WI38 (cell line): ENCODE results near the gene CYS1.
"Not testable (repeated sequence)": the region's sequence is repeated elsewhere in the genome, so short reads cannot be mapped to it uniquely, and the experiment has no call there.

Experiments
- H3K4me3 ChIP-seq: 2 replicates; pipeline ENCODE4 v1.5.1; 2011; ENCODE audit warnings: low read depth, mild to moderate bottlenecking, control low read depth, low read length
- TF ChIP-seq, protein P1 (sequence below): IDR thresholded peaks from 2 replicates; pipeline ENCODE4 v1.5.1; 2012; ENCODE audit warnings: low read depth, mild to moderate bottlenecking, control low read depth, low read length

Gene CYS1

DNA sequence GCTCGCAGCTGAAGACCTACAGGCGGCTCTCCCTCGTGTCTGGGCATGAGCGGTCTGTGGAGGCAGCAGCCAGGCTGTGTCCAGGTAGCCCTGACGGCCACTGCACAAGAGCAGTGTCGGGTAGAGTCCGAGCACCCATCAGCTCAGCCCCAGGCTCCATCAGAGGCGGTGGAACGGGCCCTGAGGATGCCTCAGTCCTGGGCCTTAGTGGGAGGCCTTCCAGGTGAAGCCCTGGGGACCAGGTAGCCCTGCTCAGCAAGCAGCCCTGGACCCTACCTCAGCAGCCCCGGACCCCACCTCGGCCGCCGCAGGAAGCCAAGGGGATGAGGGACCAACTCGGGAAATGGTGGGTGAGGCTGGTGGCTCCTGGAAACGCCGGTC lies 58.2 kb downstream of the CYS1 start:
- TF ChIP-seq, protein P1, sequence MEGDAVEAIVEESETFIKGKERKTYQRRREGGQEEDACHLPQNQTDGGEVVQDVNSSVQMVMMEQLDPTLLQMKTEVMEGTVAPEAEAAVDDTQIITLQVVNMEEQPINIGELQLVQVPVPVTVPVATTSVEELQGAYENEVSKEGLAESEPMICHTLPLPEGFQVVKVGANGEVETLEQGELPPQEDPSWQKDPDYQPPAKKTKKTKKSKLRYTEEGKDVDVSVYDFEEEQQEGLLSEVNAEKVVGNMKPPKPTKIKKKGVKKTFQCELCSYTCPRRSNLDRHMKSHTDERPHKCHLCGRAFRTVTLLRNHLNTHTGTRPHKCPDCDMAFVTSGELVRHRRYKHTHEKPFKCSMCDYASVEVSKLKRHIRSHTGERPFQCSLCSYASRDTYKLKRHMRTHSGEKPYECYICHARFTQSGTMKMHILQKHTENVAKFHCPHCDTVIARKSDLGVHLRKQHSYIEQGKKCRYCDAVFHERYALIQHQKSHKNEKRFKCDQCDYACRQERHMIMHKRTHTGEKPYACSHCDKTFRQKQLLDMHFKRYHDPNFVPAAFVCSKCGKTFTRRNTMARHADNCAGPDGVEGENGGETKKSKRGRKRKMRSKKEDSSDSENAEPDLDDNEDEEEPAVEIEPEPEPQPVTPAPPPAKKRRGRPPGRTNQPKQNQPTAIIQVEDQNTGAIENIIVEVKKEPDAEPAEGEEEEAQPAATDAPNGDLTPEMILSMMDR = no peak

GRCh38 chr2:10019602-10020400 lies 60.4 kb downstream of the CYS1 start:
- H3K4me3 ChIP-seq = no peak overlapping the region
- TF ChIP-seq, protein P1 = no peak

More for the DNA sequence above, 58.2 kb downstream of the CYS1 start:
- no peak overlapping the region for H3K4me3 ChIP-seq

GRCh38 chr2:10019174-10019573 lies 61.0 kb downstream of the CYS1 start:
- TF ChIP-seq, protein P1 = no peak
- no peak overlapping the region for H3K4me3 ChIP-seq

DNA sequence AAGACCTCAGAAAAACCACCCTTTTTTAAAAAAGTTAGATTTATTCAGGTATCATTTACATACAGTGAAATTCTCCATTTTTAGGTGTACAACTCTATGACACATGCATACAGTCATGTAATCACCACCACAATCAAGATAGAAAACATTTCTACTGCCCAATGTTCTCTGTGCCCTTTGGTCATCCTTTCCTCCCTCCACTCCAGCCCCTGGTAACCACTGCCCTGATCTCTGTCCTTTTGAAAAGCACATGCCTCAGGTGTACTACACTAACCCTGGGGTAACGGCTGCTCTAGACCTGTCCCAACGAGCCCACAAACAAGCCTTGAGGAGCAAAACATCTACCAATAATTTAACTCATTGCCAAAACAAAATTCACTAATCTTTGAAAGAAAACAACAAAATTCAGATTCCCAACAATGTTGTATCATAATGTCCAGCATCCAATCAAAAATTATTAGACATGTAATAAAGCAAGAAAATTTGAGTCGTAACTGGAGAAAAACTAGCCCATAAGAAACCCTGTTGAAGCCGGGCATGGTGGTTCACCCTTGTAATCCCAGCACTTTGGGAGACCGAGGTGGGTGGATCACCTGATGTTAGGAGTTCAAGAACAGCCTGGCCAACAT lies 62.8 kb downstream of the CYS1 start:
- TF ChIP-seq, protein P1 = no peak
- no peak overlapping the region for H3K4me3 ChIP-seq

DNA sequence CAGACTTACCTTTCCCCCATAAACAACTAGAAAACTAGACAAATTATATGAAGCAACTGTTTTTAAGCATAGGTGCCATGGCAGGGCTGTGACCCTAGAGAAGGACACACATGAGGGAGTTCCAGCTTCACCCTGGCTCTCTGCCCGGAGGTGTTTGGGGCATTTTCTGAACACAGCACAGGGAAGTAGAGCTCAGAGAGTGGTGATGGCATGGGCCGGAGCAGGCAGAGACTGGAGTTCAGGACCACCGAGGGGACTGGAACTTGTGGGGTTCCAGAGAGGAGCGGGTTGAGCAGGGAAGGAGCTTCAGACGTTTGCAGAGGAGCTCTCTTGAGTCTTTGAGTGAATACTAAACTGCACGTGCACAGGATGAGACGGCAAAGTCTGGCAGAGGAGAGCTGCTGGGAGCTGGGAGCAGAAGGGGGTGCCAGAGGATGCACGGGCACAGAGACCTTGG lies 63.4 kb downstream of the CYS1 start:
- TF ChIP-seq, protein P1 = no peak
- H3K4me3 ChIP-seq = no peak overlapping the region

DNA sequence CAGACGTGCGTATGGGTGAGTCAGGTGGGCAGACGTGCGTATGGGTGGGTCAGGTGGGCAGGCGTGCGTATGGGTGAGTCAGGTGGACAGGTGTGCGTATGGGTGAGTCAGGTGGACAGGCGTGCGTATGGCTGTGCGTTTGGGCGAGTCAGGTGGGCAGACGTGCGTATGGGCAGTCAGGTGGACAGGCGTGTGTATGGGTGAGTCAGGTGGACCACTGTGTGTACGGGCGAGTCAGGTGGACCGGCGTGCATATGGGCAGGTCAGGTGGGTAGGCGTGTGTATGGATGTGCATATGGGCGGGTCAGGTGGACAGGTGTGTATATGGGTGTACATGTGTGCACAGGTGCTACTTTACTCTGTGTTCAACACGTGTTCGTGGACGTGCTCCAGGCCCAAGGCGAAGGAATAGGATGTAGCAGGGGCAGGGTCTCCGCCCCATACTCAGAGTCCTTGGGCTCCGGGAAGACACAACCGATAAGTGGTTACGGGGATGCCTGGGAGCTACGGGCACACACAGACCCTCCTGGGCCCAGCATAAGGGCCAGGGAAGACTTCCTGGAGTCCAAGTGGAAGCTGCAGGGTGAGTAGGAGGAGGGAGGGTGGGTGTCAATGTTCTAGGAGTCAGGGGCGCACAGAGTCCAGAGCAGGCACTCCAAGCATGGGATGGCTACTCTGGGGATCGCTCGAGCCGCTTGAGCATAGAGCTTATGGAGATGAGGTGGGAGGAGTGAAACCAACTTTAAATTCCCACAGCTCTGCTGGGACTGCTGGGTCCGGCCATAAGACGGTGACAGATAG lies 64.0 kb downstream of the CYS1 start:
- H3K4me3 ChIP-seq = no peak overlapping the region
- TF ChIP-seq, protein P1 = no peak

GRCh38 chr2:10015376-10015989 lies 64.7 kb downstream of the CYS1 start:
- H3K4me3 ChIP-seq = not testable (repeated sequence)
